22Rv1 (cell line): ENCODE measurements around the gene RPLP2.

Source experiments
- ZFX ChIP-seq: fragments of 450-650 bp; IDR thresholded peaks from 2 replicates; pipeline ENCODE4 v1.6.1; 2017; ENCODE audit warnings: antibody characterized with exemption, borderline replicate concordance
- TF ChIP-seq, protein P1 (sequence below): fragments of 450-650 bp; IDR thresholded peaks from 2 replicates; pipeline ENCODE4 v1.5.1; 2017; ENCODE audit warnings: mild to moderate bottlenecking

DNA sequence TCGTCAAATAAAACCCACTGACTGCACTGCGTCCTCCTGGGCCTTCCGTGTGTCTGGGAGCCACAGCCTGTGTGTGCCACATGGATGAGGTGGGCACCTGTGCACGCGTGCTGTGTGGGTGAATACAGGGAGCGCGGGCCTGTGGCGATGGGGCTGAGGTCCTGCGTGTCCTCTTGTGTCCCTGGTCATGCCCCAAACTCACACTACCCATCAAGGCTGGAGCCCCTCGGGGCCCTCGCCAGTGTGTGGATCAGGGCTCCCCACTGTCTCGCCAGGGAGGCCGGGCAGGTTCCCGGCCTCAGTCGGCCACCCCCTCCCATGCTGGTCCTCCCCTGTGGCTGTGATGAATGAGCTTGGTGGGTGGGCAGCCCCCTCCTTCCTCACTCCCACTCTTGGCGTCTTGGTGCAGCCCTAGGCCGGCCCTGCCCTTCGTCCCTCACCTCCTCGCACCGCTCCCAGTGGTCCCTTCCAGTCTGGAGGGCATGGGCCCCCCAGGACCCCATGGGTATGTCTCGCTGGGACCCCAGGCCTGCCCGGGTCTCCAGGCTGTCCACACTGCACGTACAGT, 22.3 kb downstream of the RPLP2 start:
- TF ChIP-seq, protein P1, sequence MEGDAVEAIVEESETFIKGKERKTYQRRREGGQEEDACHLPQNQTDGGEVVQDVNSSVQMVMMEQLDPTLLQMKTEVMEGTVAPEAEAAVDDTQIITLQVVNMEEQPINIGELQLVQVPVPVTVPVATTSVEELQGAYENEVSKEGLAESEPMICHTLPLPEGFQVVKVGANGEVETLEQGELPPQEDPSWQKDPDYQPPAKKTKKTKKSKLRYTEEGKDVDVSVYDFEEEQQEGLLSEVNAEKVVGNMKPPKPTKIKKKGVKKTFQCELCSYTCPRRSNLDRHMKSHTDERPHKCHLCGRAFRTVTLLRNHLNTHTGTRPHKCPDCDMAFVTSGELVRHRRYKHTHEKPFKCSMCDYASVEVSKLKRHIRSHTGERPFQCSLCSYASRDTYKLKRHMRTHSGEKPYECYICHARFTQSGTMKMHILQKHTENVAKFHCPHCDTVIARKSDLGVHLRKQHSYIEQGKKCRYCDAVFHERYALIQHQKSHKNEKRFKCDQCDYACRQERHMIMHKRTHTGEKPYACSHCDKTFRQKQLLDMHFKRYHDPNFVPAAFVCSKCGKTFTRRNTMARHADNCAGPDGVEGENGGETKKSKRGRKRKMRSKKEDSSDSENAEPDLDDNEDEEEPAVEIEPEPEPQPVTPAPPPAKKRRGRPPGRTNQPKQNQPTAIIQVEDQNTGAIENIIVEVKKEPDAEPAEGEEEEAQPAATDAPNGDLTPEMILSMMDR: no peak
- no peak for TF ChIP-seq ZFX
